Spleen (tissue), 11 donors: ENCODE data around the gene C5AR1. TPM values are rescaled to one million over a fixed set of nuclear protein-coding genes. Genes with fewer than 3 reads are reported as not detected.

Experiments
- DNase-seq: peaks from one replicate; pipeline ENCODE4 v3.0.0-alpha.2; 2020
- H3K27ac ChIP-seq, 8 donors: fragments of 200-600 bp; sonication (generic) in 7 of 8; 1 replicate in 4 of 8; 2 replicates in 4 of 8; pipeline versions ENCODE4 v1.5.0 to v1.8.0; 2016 to 2021; ENCODE audit warnings: inconsistent platforms in 4 of 8, mild to moderate bottlenecking in 4 of 8, moderate library complexity in 1 of 8
- H3K27me3 ChIP-seq, 7 donors: fragments of 200-600 bp; sonication (generic) in 6 of 7; replicated peaks in 1 of 7; 1 replicate in 4 of 7; 2 replicates in 3 of 7; pipeline versions ENCODE4 v1.5.0 to v1.8.0; 2016 to 2021; ENCODE audit warnings: inconsistent platforms in 3 of 7, mild to moderate bottlenecking in 1 of 7
- H3K36me3 ChIP-seq, 6 donors: fragments of 200-600 bp; sonication (generic) in 5 of 6; 1 replicate in 4 of 6; 2 replicates in 2 of 6; pipeline versions ENCODE4 v1.5.0 to v1.8.0; 2016 to 2021; ENCODE audit warnings: inconsistent platforms in 2 of 6
- H3K4me1 ChIP-seq, 6 donors: fragments of 200-600 bp; sonication (generic) in 5 of 6; 1 replicate in 3 of 6; 2 replicates in 3 of 6; pipeline versions ENCODE4 v1.5.0 to v1.8.0; 2016 to 2021; ENCODE audit warnings: inconsistent platforms in 3 of 6
- H3K4me3 ChIP-seq, 8 donors: fragments of 200-600 bp; sonication (generic) in 7 of 8; 1 replicate in 4 of 8; 2 replicates in 4 of 8; pipeline versions ENCODE4 v1.5.0 to v1.8.0; 2016 to 2021; ENCODE audit warnings: inconsistent platforms in 4 of 8, mild to moderate bottlenecking in 4 of 8, moderate library complexity in 2 of 8
- H3K9me3 ChIP-seq, 8 donors: fragments of 200-600 bp; sonication (generic) in 7 of 8; 1 replicate in 4 of 8; 2 replicates in 4 of 8; pipeline versions ENCODE4 v1.5.0 to v1.8.0; 2016 to 2021; ENCODE audit warnings: inconsistent platforms in 4 of 8
- POLR2A ChIP-seq, 3 donors: fragments of 450-650 bp; IDR thresholded peaks; one replicate each; pipeline ENCODE4 v1.5.1; 2017; ENCODE audit warnings: antibody characterized with exemption in 3 of 3, mild to moderate bottlenecking in 1 of 3
- POLR2AphosphoS5 ChIP-seq, 3 donors: sonication (generic); formaldehyde crosslinking; IDR thresholded peaks; one replicate each; pipeline ENCODE4 v1.5.1; 2017; ENCODE audit warnings: antibody characterized with exemption in 3 of 3
- WGBS, 5 donors: extraction: QIAGEN DNeasy Blood & Tissue Kit in 3 of 5; methylation state at CpG; one replicate each; pipeline versions ENCODE4 v1.1.5 to v1.1.7; 2013 to 2018; 5-methylcytosine and 5-hydroxymethylcytosine counted together
- intact Hi-C: fragments of 100-400 bp; cut with DNase I; formaldehyde crosslinking; loops from one replicate; pipeline ENCODE4 v1.15.0; 2023; ENCODE audit warnings: low total_unique reads
- polyA plus RNA-seq, 3 donors: library from polyadenylated mRNA; stranded (reverse); fragments of 200-250 nt; gene quantifications; one replicate each; pipeline ENCODE4 v1.2.1, GENCODE V29; 2013
- total RNA-seq, 7 donors: library from RNA; depleted of rRNA in 3 of 7; stranded (reverse); fragments of >200 nt in 3 of 7; fragmentation: NEBNext Ultra II Directional in 4 of 7; extraction: Animal tissue kit (Norgen Biotek cat#: 25700) in 4 of 7; gene quantifications; one replicate each; pipeline versions ENCODE4 v1.1.0 to v1.2.1, GENCODE V29; 2016 to 2021
- TF ChIP-seq, protein P1 (sequence below), 11 experiments: fragments of 200-600 bp in 7 of 11; fragments of 450-650 bp in 4 of 11; sonication (generic) in 4 of 11; IDR thresholded peaks in 8 of 11; conservative IDR thresholded peaks in 3 of 11; 1 replicate in 7 of 11; 2 replicates in 4 of 11; pipeline versions ENCODE4 v1.4.0 to v1.8.0; 2016 to 2021; ENCODE audit warnings: antibody characterized with exemption in 11 of 11, inconsistent platforms in 4 of 11, mild to moderate bottlenecking in 1 of 11
- donor health status: healthy with polysubstance abuse.
- donor health status: DM: no; HTN: no; CAD: no; lungs with moderate emphysema.
- donor health status: DM: no; HTN: no; CAD: no.
- donor health status: Bipolar disorder and iron deficiency.
- donor health status: healthy.
- donor health status: DM: no; HTN: no; CAD: no.
- donor health status: DM: yes; HTN: yes; CAD: no.

Gene C5AR1
- total and polyA plus RNA-seq, 10 donors: 4.0 to 124 (median 48.3) TPM

DNA sequence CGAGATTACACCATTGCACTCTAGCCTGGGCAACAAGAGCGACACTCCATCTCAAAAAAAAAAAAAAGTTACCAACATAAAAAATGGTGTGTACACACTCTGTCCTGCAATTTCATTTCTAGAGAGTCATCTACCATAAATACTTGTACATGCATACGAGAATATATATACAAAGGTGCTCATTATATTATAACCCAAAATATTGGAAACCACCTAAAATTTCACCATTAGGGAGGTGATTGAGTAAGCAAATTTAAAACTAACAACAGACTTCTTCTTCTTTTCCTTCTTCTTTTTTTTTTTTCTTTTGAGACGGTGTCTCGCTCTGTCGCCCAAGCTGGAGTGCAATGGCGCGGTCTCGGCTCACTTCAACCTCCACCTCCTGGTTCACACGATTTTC, 7.4 kb upstream of the C5AR1 start:
- Histone ChIP-seq H3K9me3 (no peaks in the 10 kb centered on the region), H3K27ac (peak overlapping the region in 5 of 8 donors; percentile 15 to 76 (median 49)), H3K4me1 (peaks cover 0 to 43% (median 14%) of the 10 kb centered on the region in 6 donors), H3K36me3 (no peaks in the 10 kb centered on the region), H3K27me3 (peaks cover 0 to 16% (median 0%) of the 10 kb centered on the region in 7 donors), H3K4me3 (peak overlapping the region in 1 of 8 donors; percentile 15)
- intact Hi-C loops: no loop called here
- no peak for DNase-seq
- no peak for TF ChIP-seq POLR2A (IDR thresholded peaks at IDR 0.05)
- no peak for TF ChIP-seq POLR2AphosphoS5 (IDR thresholded peaks at IDR 0.05)
- TF ChIP-seq, protein P1, sequence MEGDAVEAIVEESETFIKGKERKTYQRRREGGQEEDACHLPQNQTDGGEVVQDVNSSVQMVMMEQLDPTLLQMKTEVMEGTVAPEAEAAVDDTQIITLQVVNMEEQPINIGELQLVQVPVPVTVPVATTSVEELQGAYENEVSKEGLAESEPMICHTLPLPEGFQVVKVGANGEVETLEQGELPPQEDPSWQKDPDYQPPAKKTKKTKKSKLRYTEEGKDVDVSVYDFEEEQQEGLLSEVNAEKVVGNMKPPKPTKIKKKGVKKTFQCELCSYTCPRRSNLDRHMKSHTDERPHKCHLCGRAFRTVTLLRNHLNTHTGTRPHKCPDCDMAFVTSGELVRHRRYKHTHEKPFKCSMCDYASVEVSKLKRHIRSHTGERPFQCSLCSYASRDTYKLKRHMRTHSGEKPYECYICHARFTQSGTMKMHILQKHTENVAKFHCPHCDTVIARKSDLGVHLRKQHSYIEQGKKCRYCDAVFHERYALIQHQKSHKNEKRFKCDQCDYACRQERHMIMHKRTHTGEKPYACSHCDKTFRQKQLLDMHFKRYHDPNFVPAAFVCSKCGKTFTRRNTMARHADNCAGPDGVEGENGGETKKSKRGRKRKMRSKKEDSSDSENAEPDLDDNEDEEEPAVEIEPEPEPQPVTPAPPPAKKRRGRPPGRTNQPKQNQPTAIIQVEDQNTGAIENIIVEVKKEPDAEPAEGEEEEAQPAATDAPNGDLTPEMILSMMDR (IDR thresholded peaks at IDR 0.05 in 8 of 11, conservative IDR thresholded peaks at IDR 0.05 in 3 of 11): no peak
- WGBS, 5 donors: 49 to 68% (median 52%) methylated on average over 10 of the region's 10 CpGs

DNA sequence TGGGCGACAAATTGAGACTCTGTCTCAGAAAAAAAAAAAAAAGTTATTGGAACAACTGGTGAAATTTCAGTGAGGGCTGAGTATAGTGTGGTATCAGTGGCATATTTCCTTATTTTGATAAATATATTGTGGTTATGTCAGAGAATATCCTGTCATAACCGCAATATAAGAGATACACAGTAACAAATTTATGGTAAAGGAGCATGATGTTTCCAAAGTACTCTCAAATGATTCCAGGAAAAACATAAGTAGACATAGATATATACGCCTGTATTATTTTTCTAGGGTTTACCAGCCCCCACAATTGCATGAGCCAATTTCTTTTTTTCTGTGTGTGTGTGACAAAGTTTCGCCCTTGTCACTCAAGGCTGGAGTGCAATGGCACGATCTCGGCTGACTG, 5.7 kb upstream of the C5AR1 start:
- peaks cover 0 to 28% (median 0%) of the 10 kb centered on the region in 7 donors for H3K27me3 ChIP-seq
- TF ChIP-seq POLR2AphosphoS5 (IDR thresholded peaks at IDR 0.05) (no peak), POLR2A (IDR thresholded peaks at IDR 0.05) (no peak)
- TF ChIP-seq, protein P1 (IDR thresholded peaks at IDR 0.05 in 8 of 11, conservative IDR thresholded peaks at IDR 0.05 in 3 of 11): no peak
- H3K36me3 ChIP-seq: no peaks in the 10 kb centered on the region
- H3K4me1 ChIP-seq: peaks cover 0 to 54% (median 14%) of the 10 kb centered on the region in 6 donors
- no peak for DNase-seq
- 19 to 45% (median 30%) methylated on average over 6 of the region's 6 CpGs for WGBS, 5 donors
- no peak overlapping the region for H3K27ac ChIP-seq
- intact Hi-C loops: no loop called here
- no peaks in the 10 kb centered on the region for H3K9me3 ChIP-seq
- no peak overlapping the region for H3K4me3 ChIP-seq

DNA sequence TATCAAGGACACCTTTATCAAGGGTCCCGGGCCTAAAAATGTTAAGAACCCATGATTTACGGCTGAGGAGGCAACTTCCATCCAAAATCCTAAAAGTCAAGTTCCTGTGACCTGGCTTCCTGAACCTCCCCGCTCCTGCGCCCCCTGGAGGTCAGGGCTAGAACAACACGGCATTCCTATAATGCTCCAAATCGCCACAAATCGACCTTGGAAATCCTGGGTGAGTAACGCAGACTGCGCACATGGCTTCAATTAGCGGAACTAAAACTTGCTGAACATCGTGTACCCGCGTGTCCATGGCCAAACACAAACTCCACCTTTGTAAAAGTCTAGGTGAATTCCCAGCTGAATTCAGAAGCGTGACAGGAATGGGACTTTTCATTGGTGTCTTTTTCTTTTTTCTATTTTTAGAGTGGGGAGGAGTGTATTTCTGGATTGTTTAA, 4.3 kb upstream of the C5AR1 start:
- Histone ChIP-seq H3K27ac (peak overlapping the region in 1 of 8 donors; percentile 61), H3K4me3 (no peak overlapping the region)
- 6 to 9% (median 7%) methylated on average over 14 of the region's 14 CpGs for WGBS, 5 donors

DNA sequence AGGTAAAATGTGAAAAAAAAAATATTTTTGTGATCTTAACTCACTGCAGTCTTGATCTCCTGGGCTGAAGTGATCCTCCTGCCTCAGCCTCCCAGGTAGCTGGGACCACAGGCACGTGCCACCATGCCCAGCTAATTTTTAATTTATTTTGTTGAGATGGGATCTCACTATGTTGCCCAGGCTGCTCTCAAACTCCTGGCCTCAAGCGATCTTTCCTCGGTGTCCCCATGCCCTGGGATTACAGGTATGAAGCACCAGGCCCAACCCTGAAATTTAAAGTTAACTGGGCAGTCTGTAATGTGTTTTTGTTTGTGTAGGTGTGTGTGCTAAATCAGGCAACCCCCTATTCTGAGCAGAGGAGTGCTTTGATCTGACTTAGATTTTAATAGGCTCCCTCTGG, 3.4 kb upstream of the C5AR1 start:
- Histone ChIP-seq H3K27ac (peak overlapping the region in 1 of 8 donors; percentile 61), H3K9me3 (no peaks in the 10 kb centered on the region), H3K4me1 (peaks cover 0 to 48% (median 12%) of the 10 kb centered on the region in 6 donors), H3K27me3 (peaks cover 0 to 50% (median 0%) of the 10 kb centered on the region in 7 donors), H3K4me3 (no peak overlapping the region), H3K36me3 (no peaks in the 10 kb centered on the region)
- TF ChIP-seq POLR2AphosphoS5 (IDR thresholded peaks at IDR 0.05) (no peak), POLR2A (IDR thresholded peaks at IDR 0.05) (no peak)
- TF ChIP-seq, protein P1 (IDR thresholded peaks at IDR 0.05 in 8 of 11, conservative IDR thresholded peaks at IDR 0.05 in 3 of 11): no peak
- DNase-seq: no peak
- 83 to 95% (median 91%) methylated on average over 3 of the region's 3 CpGs for WGBS, 5 donors
- intact Hi-C loops: no loop called here

More for the DNA sequence above, 4.3 kb upstream of the C5AR1 start:
- H3K4me1 ChIP-seq: peaks cover 0 to 48% (median 12%) of the 10 kb centered on the region in 6 donors
- intact Hi-C loops: no loop called here
- H3K9me3 ChIP-seq: no peaks in the 10 kb centered on the region
- DNase-seq: peak; percentile 88
- TF ChIP-seq POLR2AphosphoS5 (IDR thresholded peaks at IDR 0.05): peak in 1 of 3 donors; percentile 84
- TF ChIP-seq POLR2A (IDR thresholded peaks at IDR 0.05): no peak
- TF ChIP-seq, protein P1 (IDR thresholded peaks at IDR 0.05 in 8 of 11, conservative IDR thresholded peaks at IDR 0.05 in 3 of 11): peak; percentile 78 to 96 (median 88)
- peaks cover 0 to 40% (median 0%) of the 10 kb centered on the region in 7 donors for H3K27me3 ChIP-seq
- H3K36me3 ChIP-seq: no peaks in the 10 kb centered on the region
